ENCODE data around the gene TSPEAR.

DNA sequence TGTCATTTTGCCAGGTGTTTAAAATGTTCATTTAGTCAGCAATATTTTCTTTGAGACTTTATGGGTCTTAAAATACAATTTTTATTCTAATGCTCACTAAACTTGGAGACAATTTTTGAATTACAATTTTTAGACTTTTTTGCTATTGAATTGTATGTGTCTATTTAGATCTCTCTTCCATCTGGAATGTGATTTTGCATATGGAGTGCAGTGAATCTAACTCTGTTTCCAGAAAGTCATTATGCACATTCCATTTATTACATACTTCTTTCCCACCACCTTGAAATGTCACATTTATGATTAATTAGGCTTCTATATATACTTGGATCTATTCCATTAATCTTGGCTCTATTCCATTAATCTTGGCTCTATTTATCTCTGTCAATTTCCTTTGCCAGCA, 5.6 kb upstream of the TSPEAR start:
- TF ChIP-seq, protein P1, sequence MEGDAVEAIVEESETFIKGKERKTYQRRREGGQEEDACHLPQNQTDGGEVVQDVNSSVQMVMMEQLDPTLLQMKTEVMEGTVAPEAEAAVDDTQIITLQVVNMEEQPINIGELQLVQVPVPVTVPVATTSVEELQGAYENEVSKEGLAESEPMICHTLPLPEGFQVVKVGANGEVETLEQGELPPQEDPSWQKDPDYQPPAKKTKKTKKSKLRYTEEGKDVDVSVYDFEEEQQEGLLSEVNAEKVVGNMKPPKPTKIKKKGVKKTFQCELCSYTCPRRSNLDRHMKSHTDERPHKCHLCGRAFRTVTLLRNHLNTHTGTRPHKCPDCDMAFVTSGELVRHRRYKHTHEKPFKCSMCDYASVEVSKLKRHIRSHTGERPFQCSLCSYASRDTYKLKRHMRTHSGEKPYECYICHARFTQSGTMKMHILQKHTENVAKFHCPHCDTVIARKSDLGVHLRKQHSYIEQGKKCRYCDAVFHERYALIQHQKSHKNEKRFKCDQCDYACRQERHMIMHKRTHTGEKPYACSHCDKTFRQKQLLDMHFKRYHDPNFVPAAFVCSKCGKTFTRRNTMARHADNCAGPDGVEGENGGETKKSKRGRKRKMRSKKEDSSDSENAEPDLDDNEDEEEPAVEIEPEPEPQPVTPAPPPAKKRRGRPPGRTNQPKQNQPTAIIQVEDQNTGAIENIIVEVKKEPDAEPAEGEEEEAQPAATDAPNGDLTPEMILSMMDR (IDR thresholded peaks at IDR 0.05 in 8 of 11, conservative IDR thresholded peaks at IDR 0.05 in 3 of 11): no peak
- no peak for TF ChIP-seq POLR2A (IDR thresholded peaks at IDR 0.05)
- TF ChIP-seq POLR2AphosphoS5 (IDR thresholded peaks at IDR 0.05): no peak

Measured in spleen (tissue), 7 donors.